HepG2 (cell line): ENCODE data around the gene ADGRG6. TPM values are rescaled to one million over a fixed set of nuclear protein-coding genes. Genes with fewer than 3 reads are reported as not detected.
A peak's percentile ranks its signal among the peaks of the same experiment; 100 is the strongest.

Source experiments
- ARNT ChIP-seq: fragments of 450-650 bp; IDR thresholded peaks from 2 replicates; pipeline ENCODE4 v1.6.1; 2017
- ATF2 ChIP-seq: sonication (generic); formaldehyde crosslinking; IDR thresholded peaks from 2 replicates; pipeline ENCODE4 v1.4.0; 2020; ENCODE audit warnings: missing genetic modification reagents
- FOSL1 ChIP-seq: sonication (generic); formaldehyde crosslinking; IDR thresholded peaks from 2 replicates; pipeline ENCODE4 v1.9.0; 2021; ENCODE audit warnings: missing genetic modification reagents, borderline replicate concordance
- HMGXB4 ChIP-seq, 2 experiments: sonication (generic) in 1 of 2; formaldehyde crosslinking in 1 of 2; IDR thresholded peaks; 2 replicates each; pipeline versions ENCODE4 v1.4.0 to v1.6.1; 2018 to 2020; ENCODE audit warnings: missing genetic modification reagents in 2 of 2, borderline replicate concordance in 1 of 2, low read depth in 1 of 2, mild to moderate bottlenecking in 1 of 2, missing biosample characterization in 1 of 2
- HOXA5 ChIP-seq: sonication (generic); formaldehyde crosslinking; IDR thresholded peaks from 2 replicates; pipeline ENCODE4 v1.4.0; 2020; ENCODE audit warnings: missing genetic modification reagents
- MLX ChIP-seq: IDR thresholded peaks from 2 replicates; pipeline ENCODE4 v1.6.1; 2016
- NR2F6 ChIP-seq, 2 experiments: IDR thresholded peaks; 2 replicates each; pipeline ENCODE4 v1.6.1; 2016; ENCODE audit warnings: antibody characterized with exemption in 1 of 2, mild to moderate bottlenecking in 1 of 2
- RFX3 ChIP-seq: IDR thresholded peaks from 2 replicates; pipeline ENCODE4 v1.6.1; 2016; ENCODE audit warnings: missing biosample characterization, missing genetic modification reagents
- STAT6 ChIP-seq: sonication (generic); formaldehyde crosslinking; IDR thresholded peaks from 2 replicates; pipeline ENCODE4 v1.4.0; 2020; ENCODE audit warnings: missing genetic modification reagents, mild to moderate bottlenecking, borderline replicate concordance
- ZNF121 ChIP-seq: sonication (generic); formaldehyde crosslinking; IDR thresholded peaks from 2 replicates; pipeline ENCODE4 v1.5.0; 2020; ENCODE audit warnings: mild to moderate bottlenecking, missing genetic modification reagents
- ZNF460 ChIP-seq: sonication (generic); formaldehyde crosslinking; IDR thresholded peaks from 2 replicates; pipeline ENCODE4 v1.5.1; 2020; ENCODE audit warnings: missing genetic modification reagents, mild to moderate bottlenecking, borderline replicate concordance
- ZNF484 ChIP-seq: sonication (generic); formaldehyde crosslinking; IDR thresholded peaks from 2 replicates; pipeline ENCODE4 v1.5.1; 2020; ENCODE audit warnings: mild to moderate bottlenecking, low read depth, missing genetic modification reagents, borderline replicate concordance
- ZNF512B ChIP-seq: sonication (generic); formaldehyde crosslinking; IDR thresholded peaks from 2 replicates; pipeline ENCODE4 v1.5.1; 2020; ENCODE audit warnings: missing genetic modification reagents, mild to moderate bottlenecking, borderline replicate concordance
- ZNF709 ChIP-seq: sonication (generic); formaldehyde crosslinking; IDR thresholded peaks from 2 replicates; pipeline ENCODE4 v1.5.0; 2020; ENCODE audit warnings: mild to moderate bottlenecking, missing genetic modification reagents
- ZXDC ChIP-seq: sonication (generic); formaldehyde crosslinking; IDR thresholded peaks from 2 replicates; pipeline ENCODE4 v1.5.0; 2020; ENCODE audit warnings: mild to moderate bottlenecking, missing genetic modification reagents
- polyA plus RNA-seq, 8 experiments: library from polyadenylated mRNA; depleted of rRNA in 3 of 8; stranded (reverse) in 7 of 8; unstranded in 1 of 8; fragments of >200 nt; fragmentation: Illumina TruSeq in 4 of 8; extraction: Trizol in 4 of 8; gene quantifications; 2 replicates each; pipeline versions ENCODE4 v1.2.1 to v1.2.3, GENCODE V29; 2011 to 2016; ENCODE audit warnings: low read depth in 4 of 8, missing spikeins in 1 of 8, mixed read lengths in 1 of 8; ENCODE audit not compliant: insufficient read depth in 1 of 8
- total RNA-seq, 5 experiments: library from RNA; depleted of rRNA; stranded (reverse); fragments of >200 nt; fragmentation: Illumina TruSeq; extraction: Trizol; gene quantifications; 2 replicates each; pipeline ENCODE4 v1.2.3, GENCODE V29; 2016; ENCODE audit warnings: low read depth in 1 of 5

Gene ADGRG6
- total and polyA plus RNA-seq, 2 of the 13 experiments (the other 11 are each of a cell fraction or from before 2014, with no cell fraction given), result 129 to 249 TPM

GRCh38 chr6:142349215-142349823 is 47.5 kb downstream of the ADGRG6 start (continued):
- no peak for TF ChIP-seq MLX (CRISPR knock-in tag)
- no peak for TF ChIP-seq ZNF460
- no peak for TF ChIP-seq FOSL1 (CRISPR knock-in tag)
- no peak for TF ChIP-seq ZNF484 (CRISPR knock-in tag)
- no peak for TF ChIP-seq ARNT
- peak; percentile 79 for TF ChIP-seq HOXA5 (CRISPR knock-in tag)
- no peak for TF ChIP-seq RFX3 (CRISPR knock-in tag)
- no peak for TF ChIP-seq ZNF121 (CRISPR knock-in tag)
- no peak for TF ChIP-seq STAT6 (CRISPR knock-in tag)
- no peak for TF ChIP-seq ZXDC (CRISPR knock-in tag)
- TF ChIP-seq ZNF709 (CRISPR knock-in tag), result no peak; the same call in 1 of the 2 replicates
- TF ChIP-seq ATF2 (CRISPR knock-in tag), result peak; percentile 40; the same call in 1 of the 2 replicates
- peak in 1 of 2 experiments; percentile 29; a peak in 1 of 4 replicates for TF ChIP-seq HMGXB4 (CRISPR knock-in tag; IDR thresholded peaks at IDR 0.05; ENCODE audit: borderline replicate concordance in 1 of 2, low read depth in 1 of 2)
- TF ChIP-seq NR2F6 (IDR thresholded peaks at IDR 0.05), result no peak
- peak; percentile 46; the same call in 1 of the 2 replicates for TF ChIP-seq NR2F6 (CRISPR knock-in tag; IDR thresholded peaks at IDR 0.05)
- TF ChIP-seq ZNF512B (CRISPR knock-in tag), result no peak
